Measurements from ENCODE around the gene VSIR. TPM values are rescaled to one million over a fixed set of nuclear protein-coding genes. Genes with fewer than 3 reads are reported as not detected.

Gene VSIR
- total and polyA plus RNA-seq, 9 of the 15 experiments (the other 6 are each of a cell fraction or from before 2014, with no cell fraction given) = 0.14 to 20.5 (median 9.3) TPM

DNA sequence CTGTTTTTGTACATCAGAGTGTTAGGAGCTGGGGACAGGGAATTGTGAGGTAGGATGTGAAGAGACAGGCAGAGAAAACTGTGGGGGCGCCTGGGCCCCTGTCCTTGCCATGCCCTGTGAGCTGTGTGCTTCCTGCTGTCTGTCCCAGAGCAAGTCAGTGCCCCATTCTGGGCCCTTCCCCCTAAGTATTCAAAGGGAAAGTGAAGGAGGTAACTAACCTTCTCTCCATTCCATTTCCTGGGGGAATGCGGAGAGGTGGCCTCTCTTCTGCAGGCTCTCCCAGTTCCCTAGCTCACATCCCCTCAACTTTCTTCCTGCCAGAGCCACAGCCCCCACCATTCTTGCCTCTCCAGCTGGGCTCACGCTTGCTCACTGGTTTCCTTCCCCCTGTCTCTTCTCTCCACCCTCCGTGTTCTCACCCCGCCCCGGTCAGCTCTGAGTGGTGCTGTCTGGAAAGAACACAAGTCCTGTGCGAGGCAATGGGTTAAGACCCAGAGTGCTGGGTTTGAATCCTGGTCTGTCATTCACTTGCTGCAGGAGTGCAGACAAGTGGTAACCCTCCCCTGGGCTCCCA lies 9.7 kb upstream of the VSIR start:
- peak; percentile 34; the same call in 2 of the 3 replicates for ATAC-seq
- no TSS peak for BruUV-seq (replicated peaks)
- TF ChIP-seq, protein P1, sequence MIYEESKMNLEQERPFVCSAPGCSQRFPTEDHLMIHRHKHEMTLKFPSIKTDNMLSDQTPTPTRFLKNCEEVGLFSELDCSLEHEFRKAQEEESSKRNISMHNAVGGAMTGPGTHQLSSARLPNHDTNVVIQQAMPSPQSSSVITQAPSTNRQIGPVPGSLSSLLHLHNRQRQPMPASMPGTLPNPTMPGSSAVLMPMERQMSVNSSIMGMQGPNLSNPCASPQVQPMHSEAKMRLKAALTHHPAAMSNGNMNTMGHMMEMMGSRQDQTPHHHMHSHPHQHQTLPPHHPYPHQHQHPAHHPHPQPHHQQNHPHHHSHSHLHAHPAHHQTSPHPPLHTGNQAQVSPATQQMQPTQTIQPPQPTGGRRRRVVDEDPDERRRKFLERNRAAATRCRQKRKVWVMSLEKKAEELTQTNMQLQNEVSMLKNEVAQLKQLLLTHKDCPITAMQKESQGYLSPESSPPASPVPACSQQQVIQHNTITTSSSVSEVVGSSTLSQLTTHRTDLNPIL (CRISPR knock-in tag; IDR thresholded peaks at IDR 0.05) = no peak
- TF ChIP-seq PHB2 (IDR thresholded peaks at IDR 0.05; ENCODE audit: low read depth) (no peak), PRDM10 (IDR thresholded peaks at IDR 0.05; ENCODE audit: partially characterized antibody) (peak; percentile 11)
- ChIA-PET CTCF (ENCODE audit: low intra/inter-chr PET ratio) (interaction anchor here (1.2 kb wide), 1 partner anchor 114 kb away, joined by 3 read pairs; no protein-coding TSS in a partner anchor), POLR2A (interaction anchor here (0.6 to 1.4 kb wide), 4 partner anchors 9 to 1428 kb away, joined by 3 to 5 read pairs (median 3); partner anchors contain the start of gene VSIR)
- no peak for FAIRE-seq
- Histone ChIP-seq H3K36me3 (ENCODE audit: control insufficient read depth, insufficient read depth, low read length) (no peaks in the 10 kb centered on the region), H3K4me2 (ENCODE audit: insufficient read depth, low read length) (no peak overlapping the region), H2AFZ (ENCODE audit: low read depth, low read length) (no peak overlapping the region; the same call in 1 of the 2 replicates), H3K9me3 (replicated peaks; ENCODE audit: control insufficient read depth, insufficient read depth, low read depth, low read length) (no peaks in the 10 kb centered on the region), H3K4me3 (no peak overlapping the region), H3K4me1 (replicated peaks in 1 of 2; ENCODE audit: control insufficient read depth in 2 of 2, insufficient read depth in 2 of 2, low read length in 2 of 2) (no peaks in the 10 kb centered on the region), H3K79me2 (ENCODE audit: control insufficient read depth, insufficient read depth, low read length) (no peaks in the 10 kb centered on the region), H4K20me1 (replicated peaks; ENCODE audit: control insufficient read depth, insufficient read depth, low read length) (0 out of 2 replicates have a peak, but pooled peaks cover 6% of the 10 kb centered on the region), H3K9ac (ENCODE audit: insufficient read depth in 1 of 2, low read depth in 2 of 2, low read length in 2 of 2) (no peak overlapping the region), H3K27me3 (ENCODE audit: control insufficient read depth in 2 of 2, insufficient read depth in 2 of 2, low read length in 2 of 2) (peaks cover 36 to 67% of the 10 kb centered on the region in 2 experiments), H3K9me1 (ENCODE audit: control insufficient read depth, insufficient read depth, low read length) (no peaks in the 10 kb centered on the region), H3K27ac (ENCODE audit: extremely low read depth, low read depth, low read length) (no peak overlapping the region)
- DNase-seq (ENCODE audit: extremely low read depth in 1 of 4, low spot score in 3 of 4) = no peak
- in situ Hi-C loops (cut with MboI) = no loop called here
- 1% methylated on average over 7 of the region's 7 CpGs for WGBS (ENCODE audit: insufficient coverage, low coverage, missing lambda C conversion rate)
- intact Hi-C loops (cut with micrococcal nuclease) = no loop called here
